GM12878 (cell line): Measurements from ENCODE around the gene PRRX2. TPM values are rescaled to one million over a fixed set of nuclear protein-coding genes. Genes with fewer than 3 reads are reported as not detected.

Source experiments
- ATAC-seq: fragments of 200-7000 bp; cut with Tn5 transposase; 3 replicates; pipeline ENCODE4 v1.9.1; 2020; ENCODE audit warnings: mild to moderate bottlenecking, moderate library complexity
- BruUV-seq: library from RNA; stranded (reverse); fragments of 400-500 nt; replicated peaks from 2 replicates; lab custom pipeline; 2021; lab: Mats Ljungman, UMichigan
- CTCF ChIA-PET: fragments of 300-600 bp; sonication (Branson Sonifier 250); formaldehyde crosslinking; extraction: SDS; loops from one replicate; lab custom pipeline; 2021; ENCODE audit warnings: inconsistent platforms; lab: Yijun Ruan, JAX
- POLR2A ChIA-PET: fragments of 350-600 bp; formaldehyde crosslinking; extraction: SDS; loops from one replicate; lab custom pipeline; 2021; ENCODE audit warnings: inconsistent platforms; lab: Charles Lee
- RAD21 ChIA-PET: fragments of 300-600 bp; sonication (Branson Sonifier 250); formaldehyde crosslinking; loops from one replicate; lab custom pipeline; 2023; ENCODE audit warnings: antibody characterized with exemption; ENCODE audit not compliant: unreplicated experiment; lab: Charles Lee
- SMC1A ChIA-PET: fragments of 300-600 bp; sonication (Branson Sonifier 250); formaldehyde crosslinking; loops from one replicate; lab custom pipeline; 2023; ENCODE audit not compliant: unreplicated experiment, uncharacterized antibody; lab: Charles Lee
- DNase-seq: peaks from one replicate; pipeline ENCODE4 v3.0.0-alpha.2; 2011; ENCODE audit warnings: low read depth, low spot score
- FAIRE-seq: peaks from 3 replicates; lab custom pipeline; 2011; peaks lifted over from hg19 to GRCh38; lab: Jason Lieb, UNC
- H2AFZ ChIP-seq: 2 replicates; pipeline ENCODE4 v1.6.0; 2011; ENCODE audit warnings: low read depth, low read length, control low read depth; ENCODE audit not compliant: control insufficient read depth
- H3K27ac ChIP-seq: 2 replicates; pipeline ENCODE4 v1.5.1; 2011; ENCODE audit warnings: control low read depth; ENCODE audit not compliant: control insufficient read depth, insufficient read depth
- H3K27me3 ChIP-seq, 2 experiments: replicated peaks in 1 of 2; 2 replicates each; pipeline versions ENCODE4 v1.6.0 to v1.6.1; 2011; ENCODE audit warnings: low read length in 1 of 2; ENCODE audit not compliant: control insufficient read depth in 2 of 2, insufficient read depth in 2 of 2
- H3K36me3 ChIP-seq, 2 experiments: 2 replicates each; pipeline ENCODE4 v1.5.1; 2011; ENCODE audit warnings: low read length in 1 of 2; ENCODE audit not compliant: control insufficient read depth in 2 of 2, insufficient read depth in 2 of 2
- H3K4me1 ChIP-seq: 2 replicates; pipeline ENCODE4 v1.6.1; 2011; ENCODE audit warnings: mild to moderate bottlenecking, low read length, moderate library complexity, mixed read lengths; ENCODE audit not compliant: control insufficient read depth, insufficient read depth
- H3K4me2 ChIP-seq: 2 replicates; pipeline ENCODE4 v1.6.0; 2011; ENCODE audit warnings: control low read depth; ENCODE audit not compliant: control insufficient read depth, insufficient read depth
- H3K4me3 ChIP-seq: fragments of 200-600 bp; sonication (generic); 2 replicates; pipeline ENCODE4 v1.5.1; 2016
- H3K79me2 ChIP-seq: 2 replicates; pipeline ENCODE4 v1.6.0; 2011; ENCODE audit warnings: low read length; ENCODE audit not compliant: control insufficient read depth, insufficient read depth
- H3K9ac ChIP-seq: 2 replicates; pipeline ENCODE4 v1.8.0; 2011; ENCODE audit warnings: low read length, control low read depth, mixed read lengths; ENCODE audit not compliant: control insufficient read depth, insufficient read depth
- H3K9me3 ChIP-seq: replicated peaks from 3 replicates; pipeline ENCODE4 v1.5.1; 2011; ENCODE audit warnings: mild to moderate bottlenecking, low read length; ENCODE audit not compliant: control insufficient read depth, insufficient read depth
- H4K20me1 ChIP-seq: 2 replicates; pipeline ENCODE4 v1.6.0; 2011; ENCODE audit not compliant: control insufficient read depth, insufficient read depth
- CEBPB ChIP-seq, 2 experiments: fragments of 150-350 bp in 1 of 2; IDR thresholded peaks; 2 replicates each; pipeline ENCODE4 v1.6.1; 2012 to 2014; ENCODE audit warnings: low read depth in 2 of 2, low read length in 2 of 2, borderline replicate concordance in 1 of 2, inconsistent platforms in 1 of 2
- CHD2 ChIP-seq: IDR thresholded peaks from 2 replicates; pipeline ENCODE4 v1.6.1; 2011; ENCODE audit warnings: low read depth, low read length, improper control_type of control experiment, borderline replicate concordance
- EZH2 ChIP-seq: IDR thresholded peaks from 2 replicates; pipeline ENCODE4 v1.6.1; 2012; ENCODE audit warnings: low read depth, mild to moderate bottlenecking, control low read depth, inconsistent platforms, low read length, borderline replicate concordance; ENCODE audit not compliant: control insufficient read depth
- NFXL1 ChIP-seq: fragments of 450-650 bp; IDR thresholded peaks from 2 replicates; pipeline ENCODE4 v1.6.1; 2017; ENCODE audit warnings: antibody characterized with exemption, mild to moderate bottlenecking, borderline replicate concordance
- NFYA ChIP-seq: IDR thresholded peaks from 2 replicates; pipeline ENCODE4 v1.6.1; 2011; ENCODE audit warnings: low read depth, mild to moderate bottlenecking, low read length, improper control_type of control experiment, borderline replicate concordance
- NR2C1 ChIP-seq: fragments of 450-650 bp; IDR thresholded peaks from 2 replicates; pipeline ENCODE4 v1.6.1; 2017; ENCODE audit warnings: antibody characterized with exemption, mild to moderate bottlenecking, moderate library complexity
- TCF12 ChIP-seq: IDR thresholded peaks from 2 replicates; pipeline ENCODE4 v1.6.1; 2011; ENCODE audit warnings: low read depth, mild to moderate bottlenecking, low read length
- ZBED1 ChIP-seq: IDR thresholded peaks from 2 replicates; pipeline ENCODE4 v1.6.1; 2016; ENCODE audit warnings: borderline replicate concordance
- WGBS: methylation state at CpG from one replicate; pipeline ENCODE4 v1.1.6; 2016; ENCODE audit warnings: low lambda C conversion rate; ENCODE audit not compliant: insufficient replicate concordance, insufficient coverage; ENCODE audit errors: missing lambda C conversion rate; 5-methylcytosine and 5-hydroxymethylcytosine counted together
- in situ Hi-C: fragments of 300-500 bp; cut with MboI; formaldehyde crosslinking; loops from 9 replicates; pipeline ENCODE4 v1.14.3; 2018; ENCODE audit warnings: mixed read lengths
- intact Hi-C: fragments of 100-400 bp; cut with micrococcal nuclease; formaldehyde crosslinking; loops from one replicate; pipeline ENCODE4 v1.14.2; 2022; ENCODE audit not compliant: unreplicated experiment
- polyA plus RNA-seq, 11 experiments: library from polyadenylated mRNA; depleted of rRNA in 4 of 11; unstranded in 6 of 11; stranded (reverse) in 5 of 11; fragments of >200 nt; fragmentation: Nextera tagmentation in 4 of 11; fragmentation: Illumina TruSeq in 1 of 11; extraction: Ambion mirVana in 4 of 11; extraction: Trizol in 1 of 11; gene quantifications; 1 replicate in 1 of 11; 2 replicates in 10 of 11; pipeline versions ENCODE4 v1.2.1 to v1.2.3, GENCODE V29; 2011 to 2016; ENCODE audit warnings: inconsistent platforms in 2 of 11, missing spikeins in 2 of 11, low read depth in 1 of 11
- total RNA-seq, 4 experiments: library from RNA; depleted of rRNA in 3 of 4; stranded (reverse); fragments of >200 nt in 3 of 4; fragmentation: Illumina TruSeq in 1 of 4; extraction: Trizol in 1 of 4; gene quantifications; 2 replicates each; pipeline versions ENCODE4 v1.2.1 to v1.2.3, GENCODE V29; 2013 to 2021
- TF ChIP-seq, protein P1 (sequence below): fragments of 450-650 bp; IDR thresholded peaks from 2 replicates; pipeline ENCODE4 v1.6.1; 2017; ENCODE audit warnings: low read depth, mild to moderate bottlenecking, moderate library complexity
- TF ChIP-seq, protein P2 (sequence below): fragments of 450-650 bp; IDR thresholded peaks from 2 replicates; pipeline ENCODE4 v1.6.1; 2017; ENCODE audit warnings: mild to moderate bottlenecking, low read depth, inconsistent platforms; ENCODE audit not compliant: poor library complexity, severe bottlenecking
- TF ChIP-seq, protein P3 (sequence below): fragments of 450-650 bp; formaldehyde crosslinking; IDR thresholded peaks from 2 replicates; pipeline ENCODE4 v1.4.0; 2022; ENCODE audit warnings: mild to moderate bottlenecking, moderate library complexity
- TF ChIP-seq, protein P4 (sequence below), 3 experiments: IDR thresholded peaks in 2 of 3; conservative IDR thresholded peaks in 1 of 3; 2 replicates each; pipeline ENCODE4 v1.5.1; 2011; ENCODE audit warnings: low read depth in 3 of 3, low read length in 3 of 3, mild to moderate bottlenecking in 3 of 3, control low read depth in 2 of 3, moderate library complexity in 2 of 3, inconsistent platforms in 1 of 3, mixed read lengths in 1 of 3; ENCODE audit not compliant: control insufficient read depth in 2 of 3, insufficient read depth in 1 of 3; ENCODE audit errors: extremely low read depth in 1 of 3

Gene PRRX2
- total and polyA plus RNA-seq, 10 of the 15 experiments (the other 5 are each of a cell fraction or from before 2014, with no cell fraction given), result not detected

DNA sequence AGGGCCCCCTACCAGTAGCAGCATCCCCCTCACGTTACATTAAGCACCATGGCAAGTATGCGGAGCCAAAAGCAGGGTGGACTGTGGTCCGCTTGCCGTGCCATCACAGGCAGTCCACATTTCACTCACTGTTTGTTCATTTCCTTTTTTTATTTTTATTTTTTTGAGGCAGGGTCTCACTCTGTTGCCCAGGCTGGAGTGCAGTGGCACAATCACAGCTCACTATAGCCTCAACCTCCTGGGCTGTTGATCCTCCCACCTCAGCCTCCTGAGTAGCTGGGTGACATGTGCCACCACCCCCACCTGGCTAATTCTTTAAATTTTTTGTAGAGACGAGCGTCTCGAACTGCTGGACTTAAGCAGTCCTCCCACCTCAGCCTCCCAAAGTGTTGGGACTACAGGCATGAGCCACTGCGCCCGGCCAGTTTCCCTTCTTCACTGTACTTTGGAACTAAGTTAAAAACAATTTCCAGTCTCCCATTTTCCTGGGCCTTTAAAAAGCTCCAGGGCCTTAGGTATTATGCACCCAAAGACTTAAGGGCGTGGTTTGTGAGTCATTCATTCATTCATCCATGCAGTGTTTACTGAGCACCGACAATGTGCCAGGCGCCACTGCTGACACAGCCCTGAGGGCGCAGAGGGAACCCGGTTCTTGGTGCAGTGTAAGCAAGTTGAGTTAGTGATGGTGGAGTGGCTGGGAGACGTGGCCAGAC is 19.9 kb downstream of the PRRX2 start:
- Histone ChIP-seq H3K4me1 (no peaks in the 10 kb centered on the region), H4K20me1 (no peaks in the 10 kb centered on the region), H3K27me3 (no peaks in the 10 kb centered on the region; a peak in 1 of 4 replicates), H3K27ac (no peak overlapping the region), H3K4me3 (no peak overlapping the region), H3K36me3 (no peaks in the 10 kb centered on the region), H3K9me3 (no peaks in the 10 kb centered on the region), H3K4me2 (no peak overlapping the region), H3K9ac (no peak overlapping the region), H3K79me2 (no peaks in the 10 kb centered on the region), H2AFZ (no peak overlapping the region)
- no peak for ATAC-seq
- RAD21 ChIA-PET, result no interaction called here
- CTCF ChIA-PET, result no interaction called here
- TF ChIP-seq TCF12 (no peak), ZBED1 (no peak), NR2C1 (no peak), NFYA (no peak), CEBPB (IDR thresholded peaks at IDR 0.05; ENCODE audit: borderline replicate concordance in 1 of 2, low read depth in 2 of 2, low read length in 2 of 2) (no peak), EZH2 (no peak), CHD2 (no peak), NFXL1 (no peak)
- TF ChIP-seq, protein P1, sequence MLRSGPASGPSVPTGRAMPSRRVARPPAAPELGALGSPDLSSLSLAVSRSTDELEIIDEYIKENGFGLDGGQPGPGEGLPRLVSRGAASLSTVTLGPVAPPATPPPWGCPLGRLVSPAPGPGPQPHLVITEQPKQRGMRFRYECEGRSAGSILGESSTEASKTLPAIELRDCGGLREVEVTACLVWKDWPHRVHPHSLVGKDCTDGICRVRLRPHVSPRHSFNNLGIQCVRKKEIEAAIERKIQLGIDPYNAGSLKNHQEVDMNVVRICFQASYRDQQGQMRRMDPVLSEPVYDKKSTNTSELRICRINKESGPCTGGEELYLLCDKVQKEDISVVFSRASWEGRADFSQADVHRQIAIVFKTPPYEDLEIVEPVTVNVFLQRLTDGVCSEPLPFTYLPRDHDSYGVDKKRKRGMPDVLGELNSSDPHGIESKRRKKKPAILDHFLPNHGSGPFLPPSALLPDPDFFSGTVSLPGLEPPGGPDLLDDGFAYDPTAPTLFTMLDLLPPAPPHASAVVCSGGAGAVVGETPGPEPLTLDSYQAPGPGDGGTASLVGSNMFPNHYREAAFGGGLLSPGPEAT, result no peak
- TF ChIP-seq, protein P2, sequence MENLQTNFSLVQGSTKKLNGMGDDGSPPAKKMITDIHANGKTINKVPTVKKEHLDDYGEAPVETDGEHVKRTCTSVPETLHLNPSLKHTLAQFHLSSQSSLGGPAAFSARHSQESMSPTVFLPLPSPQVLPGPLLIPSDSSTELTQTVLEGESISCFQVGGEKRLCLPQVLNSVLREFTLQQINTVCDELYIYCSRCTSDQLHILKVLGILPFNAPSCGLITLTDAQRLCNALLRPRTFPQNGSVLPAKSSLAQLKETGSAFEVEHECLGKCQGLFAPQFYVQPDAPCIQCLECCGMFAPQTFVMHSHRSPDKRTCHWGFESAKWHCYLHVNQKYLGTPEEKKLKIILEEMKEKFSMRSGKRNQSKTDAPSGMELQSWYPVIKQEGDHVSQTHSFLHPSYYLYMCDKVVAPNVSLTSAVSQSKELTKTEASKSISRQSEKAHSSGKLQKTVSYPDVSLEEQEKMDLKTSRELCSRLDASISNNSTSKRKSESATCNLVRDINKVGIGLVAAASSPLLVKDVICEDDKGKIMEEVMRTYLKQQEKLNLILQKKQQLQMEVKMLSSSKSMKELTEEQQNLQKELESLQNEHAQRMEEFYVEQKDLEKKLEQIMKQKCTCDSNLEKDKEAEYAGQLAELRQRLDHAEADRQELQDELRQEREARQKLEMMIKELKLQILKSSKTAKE, result no peak
- TF ChIP-seq, protein P3, sequence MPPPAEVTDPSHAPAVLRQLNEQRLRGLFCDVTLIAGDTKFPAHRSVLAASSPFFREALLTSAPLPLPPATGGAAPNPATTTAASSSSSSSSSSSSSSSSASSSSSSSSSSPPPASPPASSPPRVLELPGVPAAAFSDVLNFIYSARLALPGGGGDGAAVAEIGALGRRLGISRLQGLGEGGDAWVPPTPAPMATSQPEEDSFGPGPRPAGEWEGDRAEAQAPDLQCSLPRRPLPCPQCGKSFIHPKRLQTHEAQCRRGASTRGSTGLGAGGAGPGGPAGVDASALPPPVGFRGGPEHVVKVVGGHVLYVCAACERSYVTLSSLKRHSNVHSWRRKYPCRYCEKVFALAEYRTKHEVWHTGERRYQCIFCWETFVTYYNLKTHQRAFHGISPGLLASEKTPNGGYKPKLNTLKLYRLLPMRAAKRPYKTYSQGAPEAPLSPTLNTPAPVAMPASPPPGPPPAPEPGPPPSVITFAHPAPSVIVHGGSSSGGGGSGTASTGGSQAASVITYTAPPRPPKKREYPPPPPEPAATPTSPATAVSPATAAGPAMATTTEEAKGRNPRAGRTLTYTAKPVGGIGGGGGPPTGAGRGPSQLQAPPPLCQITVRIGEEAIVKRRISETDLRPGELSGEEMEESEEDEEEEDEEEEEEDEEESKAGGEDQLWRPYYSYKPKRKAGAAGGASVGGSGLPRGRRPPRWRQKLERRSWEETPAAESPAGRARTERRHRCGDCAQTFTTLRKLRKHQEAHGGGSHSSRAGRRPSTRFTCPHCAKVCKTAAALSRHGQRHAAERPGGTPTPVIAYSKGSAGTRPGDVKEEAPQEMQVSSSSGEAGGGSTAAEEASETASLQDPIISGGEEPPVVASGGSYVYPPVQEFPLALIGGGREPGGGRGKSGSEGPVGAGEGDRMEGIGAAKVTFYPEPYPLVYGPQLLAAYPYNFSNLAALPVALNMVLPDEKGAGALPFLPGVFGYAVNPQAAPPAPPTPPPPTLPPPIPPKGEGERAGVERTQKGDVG (CRISPR knock-in tag), result no peak
- TF ChIP-seq, protein P4, sequence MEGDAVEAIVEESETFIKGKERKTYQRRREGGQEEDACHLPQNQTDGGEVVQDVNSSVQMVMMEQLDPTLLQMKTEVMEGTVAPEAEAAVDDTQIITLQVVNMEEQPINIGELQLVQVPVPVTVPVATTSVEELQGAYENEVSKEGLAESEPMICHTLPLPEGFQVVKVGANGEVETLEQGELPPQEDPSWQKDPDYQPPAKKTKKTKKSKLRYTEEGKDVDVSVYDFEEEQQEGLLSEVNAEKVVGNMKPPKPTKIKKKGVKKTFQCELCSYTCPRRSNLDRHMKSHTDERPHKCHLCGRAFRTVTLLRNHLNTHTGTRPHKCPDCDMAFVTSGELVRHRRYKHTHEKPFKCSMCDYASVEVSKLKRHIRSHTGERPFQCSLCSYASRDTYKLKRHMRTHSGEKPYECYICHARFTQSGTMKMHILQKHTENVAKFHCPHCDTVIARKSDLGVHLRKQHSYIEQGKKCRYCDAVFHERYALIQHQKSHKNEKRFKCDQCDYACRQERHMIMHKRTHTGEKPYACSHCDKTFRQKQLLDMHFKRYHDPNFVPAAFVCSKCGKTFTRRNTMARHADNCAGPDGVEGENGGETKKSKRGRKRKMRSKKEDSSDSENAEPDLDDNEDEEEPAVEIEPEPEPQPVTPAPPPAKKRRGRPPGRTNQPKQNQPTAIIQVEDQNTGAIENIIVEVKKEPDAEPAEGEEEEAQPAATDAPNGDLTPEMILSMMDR (IDR thresholded peaks at IDR 0.05 in 2 of 3, conservative IDR thresholded peaks at IDR 0.05 in 1 of 3; ENCODE audit: control insufficient read depth in 2 of 3, extremely low read depth in 1 of 3, insufficient read depth in 1 of 3, low read depth in 3 of 3, low read length in 3 of 3), result no peak
- POLR2A ChIA-PET, result no interaction called here
- intact Hi-C loops, result no loop called here
- no peak for DNase-seq
- 33% methylated on average over 15 of the region's 15 CpGs for WGBS
- BruUV-seq, result no TSS peak
- FAIRE-seq, result no peak
- SMC1A ChIA-PET, result no interaction called here
- in situ Hi-C loops, result no loop called here
